Measurements from ENCODE around the gene NAALADL2. TPM values are rescaled to one million over a fixed set of nuclear protein-coding genes. Genes with fewer than 3 reads are reported as not detected.
A peak's percentile ranks its signal among the peaks of the same experiment; 100 is the strongest.

Gene NAALADL2
- total RNA-seq, 1 donor from 2014 or later: 10.4 TPM

GRCh38 chr3:175294793-175295192 lies 435.7 kb downstream of the NAALADL2 start:
- Mint-ChIP-seq H3K4me3 (ENCODE audit: low read depth) (no peak overlapping the region), H3K27me3 (no peaks in the 10 kb centered on the region), H3K36me3 (ENCODE audit: insufficient read depth) (peaks cover under 1% of the 10 kb centered on the region), H3K27ac (no peak overlapping the region), H3K9me3 (ENCODE audit: low read depth) (no peaks in the 10 kb centered on the region), H3K4me1 (ENCODE audit: low read depth) (no peaks in the 10 kb centered on the region)
- no peak for DNase-seq (ENCODE audit: low spot score, unreplicated experiment)
- TF ChIP-seq CTCF (IDR thresholded peaks at IDR 0.05; ENCODE audit: unreplicated experiment): no peak

GRCh38 chr3:175295248-175296130 lies 436.4 kb downstream of the NAALADL2 start:
- Mint-ChIP-seq H3K4me3 (ENCODE audit: low read depth) (no peak overlapping the region), H3K27me3 (no peaks in the 10 kb centered on the region), H3K4me1 (ENCODE audit: low read depth) (no peaks in the 10 kb centered on the region), H3K27ac (peak overlapping the region; percentile 1), H3K9me3 (ENCODE audit: low read depth) (no peaks in the 10 kb centered on the region), H3K36me3 (ENCODE audit: insufficient read depth) (peaks cover 2% of the 10 kb centered on the region)
- no peak for TF ChIP-seq CTCF (IDR thresholded peaks at IDR 0.05; ENCODE audit: unreplicated experiment)
- DNase-seq (ENCODE audit: low spot score, unreplicated experiment): no peak

GRCh38 chr3:175297216-175297615 lies 438.1 kb downstream of the NAALADL2 start:
- Mint-ChIP-seq H3K36me3 (ENCODE audit: insufficient read depth) (peaks cover 4% of the 10 kb centered on the region), H3K27me3 (no peaks in the 10 kb centered on the region), H3K9me3 (ENCODE audit: low read depth) (peaks cover 4% of the 10 kb centered on the region), H3K4me1 (ENCODE audit: low read depth) (no peaks in the 10 kb centered on the region), H3K4me3 (ENCODE audit: low read depth) (no peak overlapping the region), H3K27ac (no peak overlapping the region)
- DNase-seq (ENCODE audit: low spot score, unreplicated experiment): no peak
- no peak for TF ChIP-seq CTCF (IDR thresholded peaks at IDR 0.05; ENCODE audit: unreplicated experiment)

GRCh38 chr3:175301741-175302140 lies 442.6 kb downstream of the NAALADL2 start:
- H3K4me1 Mint-ChIP-seq (ENCODE audit: low read depth): no peaks in the 10 kb centered on the region
- H3K27ac Mint-ChIP-seq: no peak overlapping the region
- no peaks in the 10 kb centered on the region for H3K27me3 Mint-ChIP-seq
- H3K36me3 Mint-ChIP-seq (ENCODE audit: insufficient read depth): peaks cover 4% of the 10 kb centered on the region
- no peak overlapping the region for H3K4me3 Mint-ChIP-seq (ENCODE audit: low read depth)
- no peak for TF ChIP-seq CTCF (IDR thresholded peaks at IDR 0.05; ENCODE audit: unreplicated experiment)
- DNase-seq (ENCODE audit: low spot score, unreplicated experiment): no peak
- peaks cover 4% of the 10 kb centered on the region for H3K9me3 Mint-ChIP-seq (ENCODE audit: low read depth)

- no peaks in the 10 kb centered on the region for H3K27me3 Mint-ChIP-seq
- H3K4me1 Mint-ChIP-seq (ENCODE audit: low read depth): peaks cover 12% of the 10 kb centered on the region
- no peak overlapping the region for H3K4me3 Mint-ChIP-seq (ENCODE audit: low read depth)
- peaks cover 4% of the 10 kb centered on the region for H3K9me3 Mint-ChIP-seq (ENCODE audit: low read depth)
- TF ChIP-seq CTCF (IDR thresholded peaks at IDR 0.05; ENCODE audit: unreplicated experiment): no peak
- peaks cover 4% of the 10 kb centered on the region for H3K36me3 Mint-ChIP-seq (ENCODE audit: insufficient read depth)
- DNase-seq (ENCODE audit: low spot score, unreplicated experiment): no peak
- no peak overlapping the region for H3K27ac Mint-ChIP-seq
These were observed 445.3 kb downstream of the NAALADL2 start for GRCh38 chr3:175304404-175304803.
